Measurements from ENCODE around the gene TBX2.

GRCh38 chr17:61422116-61422799 is 22.6 kb downstream of the TBX2 start:
- TF ChIP-seq EZH2 (IDR thresholded peaks at IDR 0.05; ENCODE audit: borderline replicate concordance) (no peak), CTCF (IDR thresholded peaks at IDR 0.05; ENCODE audit: poor library complexity) (no peak), EZH2phosphoT487 (IDR thresholded peaks at IDR 0.05; ENCODE audit: low read depth, severe bottlenecking, unreplicated experiment) (no peak)
